GM19238 (cell line): ENCODE data around the gene ELFN1.

ENCODE experiments used
- DNase-seq: peaks from one replicate; pipeline ENCODE4 v3.0.0; 2011; ENCODE audit warnings: low spot score; ENCODE audit not compliant: insufficient read length

ELFN1 gene

GRCh38 chr7:1725199-1725690 is 55.2 kb downstream of the ELFN1 start:
- DNase-seq = no peak

GRCh38 chr7:1725766-1726630 is 55.9 kb downstream of the ELFN1 start:
- no peak for DNase-seq

GRCh38 chr7:1727079-1727478 is 57.0 kb downstream of the ELFN1 start:
- no peak for DNase-seq

- DNase-seq = no peak
Observed at GRCh38 chr7:1727812-1728570, 57.9 kb downstream of the ELFN1 start.

- no peak for DNase-seq
Observed at GRCh38 chr7:1729183-1729582, 59.1 kb downstream of the ELFN1 start.

GRCh38 chr7:1729773-1730172 is 59.7 kb downstream of the ELFN1 start:
- no peak for DNase-seq

GRCh38 chr7:1732072-1732471 is 62.0 kb downstream of the ELFN1 start:
- no peak for DNase-seq

DNA sequence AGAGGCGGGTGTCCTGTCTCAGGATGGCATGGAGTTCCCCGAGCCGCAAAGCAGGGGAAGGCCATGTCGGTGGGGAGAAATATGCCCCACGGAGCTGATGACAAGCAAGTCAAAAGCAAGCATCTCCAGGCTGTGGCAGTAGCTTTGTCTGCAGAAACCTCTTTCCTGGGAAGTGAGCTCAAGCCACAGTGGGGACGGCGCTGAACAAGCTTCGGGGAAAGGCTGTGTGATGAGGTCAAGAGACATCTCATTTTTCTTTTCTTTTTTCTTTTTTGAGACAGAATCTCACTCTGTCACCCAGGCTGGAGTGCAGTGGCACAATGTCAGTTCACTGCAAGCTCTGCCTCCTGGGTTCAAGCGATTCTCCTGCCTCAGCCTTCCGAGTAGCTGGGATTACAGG is 62.6 kb downstream of the ELFN1 start:
- no peak for DNase-seq

DNA sequence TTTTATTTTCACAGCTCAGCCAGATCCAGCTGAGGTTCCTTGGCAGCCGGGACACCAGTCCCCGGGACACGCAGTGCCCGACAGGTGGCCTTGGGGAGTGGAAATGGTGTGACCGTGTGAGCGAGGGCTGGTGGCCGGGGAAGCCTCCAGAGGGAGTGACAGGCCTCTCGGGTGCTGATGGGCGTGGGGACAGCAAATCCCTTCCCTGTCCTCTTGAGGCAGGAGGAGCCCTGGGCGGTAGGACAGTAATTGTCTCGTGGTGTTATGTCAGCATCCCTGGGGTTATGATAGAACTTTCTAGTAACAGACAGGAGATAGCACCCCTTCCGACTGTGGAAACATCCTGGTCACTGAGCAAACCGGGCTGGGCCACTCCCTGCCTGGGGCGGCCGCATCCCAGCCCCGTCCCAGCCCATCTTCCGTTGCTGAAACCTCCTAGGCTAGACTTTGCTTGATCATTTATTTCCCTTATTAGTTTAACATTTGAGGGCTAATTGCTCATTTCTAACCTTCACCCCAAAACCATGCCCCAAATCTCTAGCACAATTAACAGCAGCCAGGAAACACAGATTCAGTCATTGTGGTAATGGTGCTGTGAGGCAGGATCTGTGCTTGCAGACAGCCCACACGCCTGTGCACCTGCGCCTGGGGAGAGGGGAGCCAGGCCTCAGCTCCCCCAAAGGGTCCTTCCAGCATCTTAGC is 63.3 kb downstream of the ELFN1 start:
- no peak for DNase-seq

DNA sequence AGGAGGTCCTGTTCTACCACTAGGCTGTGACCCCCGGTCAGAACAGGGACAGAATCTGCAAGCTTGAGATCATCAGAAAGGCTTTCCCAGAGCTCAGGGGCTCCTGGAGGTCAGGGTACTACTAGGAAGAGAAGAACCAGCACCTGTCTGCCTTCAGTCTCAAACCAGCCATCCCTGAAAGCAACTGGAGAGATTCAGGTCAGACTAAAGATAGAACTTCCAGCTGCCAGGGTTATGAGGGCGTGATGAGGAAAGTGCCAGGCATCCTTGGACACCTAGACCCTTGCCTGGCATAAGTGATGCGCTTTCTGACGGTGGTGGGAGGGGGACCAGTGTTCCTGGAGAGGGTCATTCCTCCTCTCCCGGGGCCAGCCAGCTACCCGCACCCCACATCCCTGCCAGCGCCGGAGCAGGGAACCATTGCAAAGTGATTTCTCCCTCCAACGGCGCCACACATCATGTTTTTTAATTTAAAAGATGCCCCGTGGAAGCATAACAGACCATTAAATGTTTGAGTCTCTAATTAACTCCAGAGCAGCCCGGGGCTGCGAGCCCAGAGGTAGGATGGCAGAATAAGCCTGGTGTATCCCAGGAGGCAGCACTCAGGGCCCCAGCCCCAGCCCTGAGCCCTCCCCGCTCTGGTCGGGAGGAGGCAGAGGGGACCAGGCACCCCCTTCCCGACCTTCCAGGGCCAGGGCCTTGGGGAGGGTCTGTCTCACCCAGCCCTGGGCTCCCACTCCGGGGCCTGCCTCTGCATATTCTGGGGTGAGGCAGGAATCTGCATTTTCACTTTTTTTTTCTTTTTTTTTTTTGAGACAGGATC is 64.0 kb downstream of the ELFN1 start:
- DNase-seq = no peak

GRCh38 chr7:1735262-1735661 is 65.2 kb downstream of the ELFN1 start:
- DNase-seq = no peak

GRCh38 chr7:1735806-1736483 is 65.9 kb downstream of the ELFN1 start:
- DNase-seq = no peak

DNA sequence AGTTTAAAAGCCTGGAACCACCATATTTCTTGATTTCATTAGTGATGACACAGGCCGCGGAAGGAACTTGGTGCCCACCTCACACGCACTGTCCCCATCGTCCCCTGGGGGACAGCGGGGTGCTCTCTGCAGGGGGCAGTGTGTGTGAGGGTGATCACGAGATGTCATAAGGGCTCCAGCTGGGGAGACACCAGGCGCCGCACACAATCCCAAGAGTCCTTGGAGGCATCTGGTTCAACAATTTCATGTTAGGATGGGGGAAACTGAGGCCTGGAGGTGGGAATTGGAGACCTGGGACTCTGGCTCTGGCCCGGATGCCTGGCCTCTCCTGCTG is 66.4 kb downstream of the ELFN1 start:
- no peak for DNase-seq

- no peak for DNase-seq
Observed at GRCh38 chr7:1736830-1737229, 66.8 kb downstream of the ELFN1 start.

- no peak for DNase-seq
Observed at GRCh38 chr7:1737523-1737922, 67.4 kb downstream of the ELFN1 start.

- no peak for DNase-seq
Observed at GRCh38 chr7:1737956-1738355, 67.9 kb downstream of the ELFN1 start.

- no peak for DNase-seq
Observed at GRCh38 chr7:1738511-1738910, 68.4 kb downstream of the ELFN1 start.

DNA sequence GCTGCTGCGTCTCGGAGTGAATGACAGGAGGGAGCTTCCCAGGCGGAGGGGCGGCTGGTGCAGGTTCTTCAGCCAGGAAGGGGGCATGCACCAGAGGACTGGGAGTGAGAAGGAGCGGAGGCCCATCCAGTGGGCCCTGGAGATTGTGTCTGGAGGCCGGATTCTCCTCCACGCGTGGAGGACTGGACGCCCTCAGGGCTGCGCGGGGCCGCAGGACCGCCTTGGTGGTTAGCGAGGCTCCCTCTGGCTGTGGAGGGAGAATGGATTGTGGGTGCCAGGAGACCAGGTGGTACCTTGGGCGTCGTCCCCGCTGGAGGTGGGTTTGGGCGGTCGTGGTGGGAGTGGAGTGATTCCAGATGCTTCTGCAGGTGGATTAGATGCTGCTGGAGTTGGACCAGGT is 68.9 kb downstream of the ELFN1 start:
- no peak for DNase-seq

DNA sequence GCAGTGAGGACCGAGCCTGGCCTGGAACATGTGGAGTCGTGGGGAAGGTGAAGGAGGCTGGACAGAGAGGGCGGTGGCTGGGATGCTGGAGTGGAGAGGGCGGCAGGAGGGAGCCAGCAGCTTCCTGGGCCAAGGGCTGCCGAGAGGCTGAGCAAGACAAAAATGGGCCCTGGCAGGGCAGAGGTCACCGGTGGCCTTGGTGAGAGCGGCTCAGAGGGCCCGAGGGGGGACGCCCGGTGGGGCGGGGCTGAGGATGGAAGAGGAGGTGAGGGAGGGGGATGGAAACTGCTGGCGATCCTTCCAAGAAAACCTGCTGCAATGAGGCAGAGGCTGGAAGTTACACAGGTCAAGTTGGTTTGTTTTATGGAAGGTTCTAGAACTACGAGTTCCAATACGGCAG is 69.5 kb downstream of the ELFN1 start:
- no peak for DNase-seq

GRCh38 chr7:1740214-1740613 is 70.1 kb downstream of the ELFN1 start:
- DNase-seq = no peak

- DNase-seq = no peak
Observed at GRCh38 chr7:1741246-1741645, 71.2 kb downstream of the ELFN1 start.
